ENCODE measurements around the gene BACE1-AS. TPM values are rescaled to one million over a fixed set of nuclear protein-coding genes. Genes with fewer than 3 reads are reported as not detected.

BACE1-AS gene
- total and polyA plus RNA-seq, 2 experiments from 2014 or later = 10.6 to 19.6 TPM

DNA sequence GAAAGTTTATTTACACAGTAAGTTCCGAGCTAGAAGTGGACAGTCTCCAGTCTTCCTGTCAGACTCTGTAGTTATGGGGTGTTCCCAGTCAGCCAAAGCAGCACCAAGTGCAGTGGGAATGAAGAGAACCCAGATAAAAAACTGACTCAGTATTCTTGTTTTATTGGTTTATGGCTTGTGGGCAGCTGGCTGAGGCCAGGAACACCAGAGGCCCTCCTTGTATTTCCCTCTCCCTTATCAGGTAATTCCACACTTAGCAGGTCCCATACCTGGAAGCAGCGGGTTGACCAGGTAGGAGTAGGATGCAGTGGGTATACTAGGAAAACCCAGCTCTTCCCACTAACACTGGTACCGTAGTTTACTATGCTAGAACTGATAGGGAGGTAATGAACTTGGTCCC is 3.5 kb upstream of the BACE1-AS start:
- H3K9me2 ChIP-seq (ENCODE audit: insufficient read depth) = no peaks in the 10 kb centered on the region
- no peaks in the 10 kb centered on the region for H3K79me2 ChIP-seq (replicated peaks; ENCODE audit: insufficient read depth)
- TF ChIP-seq, protein P1, sequence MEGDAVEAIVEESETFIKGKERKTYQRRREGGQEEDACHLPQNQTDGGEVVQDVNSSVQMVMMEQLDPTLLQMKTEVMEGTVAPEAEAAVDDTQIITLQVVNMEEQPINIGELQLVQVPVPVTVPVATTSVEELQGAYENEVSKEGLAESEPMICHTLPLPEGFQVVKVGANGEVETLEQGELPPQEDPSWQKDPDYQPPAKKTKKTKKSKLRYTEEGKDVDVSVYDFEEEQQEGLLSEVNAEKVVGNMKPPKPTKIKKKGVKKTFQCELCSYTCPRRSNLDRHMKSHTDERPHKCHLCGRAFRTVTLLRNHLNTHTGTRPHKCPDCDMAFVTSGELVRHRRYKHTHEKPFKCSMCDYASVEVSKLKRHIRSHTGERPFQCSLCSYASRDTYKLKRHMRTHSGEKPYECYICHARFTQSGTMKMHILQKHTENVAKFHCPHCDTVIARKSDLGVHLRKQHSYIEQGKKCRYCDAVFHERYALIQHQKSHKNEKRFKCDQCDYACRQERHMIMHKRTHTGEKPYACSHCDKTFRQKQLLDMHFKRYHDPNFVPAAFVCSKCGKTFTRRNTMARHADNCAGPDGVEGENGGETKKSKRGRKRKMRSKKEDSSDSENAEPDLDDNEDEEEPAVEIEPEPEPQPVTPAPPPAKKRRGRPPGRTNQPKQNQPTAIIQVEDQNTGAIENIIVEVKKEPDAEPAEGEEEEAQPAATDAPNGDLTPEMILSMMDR (conservative IDR thresholded peaks at IDR 0.05; ENCODE audit: low read depth in 2 of 2) = no peak
- no peak for TF ChIP-seq ZNF114 (CRISPR knock-in tag; IDR thresholded peaks at IDR 0.05)
- TF ChIP-seq, protein P2, sequence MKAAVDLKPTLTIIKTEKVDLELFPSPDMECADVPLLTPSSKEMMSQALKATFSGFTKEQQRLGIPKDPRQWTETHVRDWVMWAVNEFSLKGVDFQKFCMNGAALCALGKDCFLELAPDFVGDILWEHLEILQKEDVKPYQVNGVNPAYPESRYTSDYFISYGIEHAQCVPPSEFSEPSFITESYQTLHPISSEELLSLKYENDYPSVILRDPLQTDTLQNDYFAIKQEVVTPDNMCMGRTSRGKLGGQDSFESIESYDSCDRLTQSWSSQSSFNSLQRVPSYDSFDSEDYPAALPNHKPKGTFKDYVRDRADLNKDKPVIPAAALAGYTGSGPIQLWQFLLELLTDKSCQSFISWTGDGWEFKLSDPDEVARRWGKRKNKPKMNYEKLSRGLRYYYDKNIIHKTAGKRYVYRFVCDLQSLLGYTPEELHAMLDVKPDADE (IDR thresholded peaks at IDR 0.05) = no peak
- no peak for TF ChIP-seq CREB1 (CRISPR knock-in tag; IDR thresholded peaks at IDR 0.05; ENCODE audit: low read depth)
- no peak for TF ChIP-seq ZNF331 (CRISPR knock-in tag; IDR thresholded peaks at IDR 0.05; ENCODE audit: low read depth)
- no peak for TF ChIP-seq EZH2phosphoT487 (IDR thresholded peaks at IDR 0.05; ENCODE audit: unreplicated experiment)
- no peak for TF ChIP-seq EZH2 (IDR thresholded peaks at IDR 0.05; ENCODE audit: low read depth, unreplicated experiment)
- TF ChIP-seq POLR2AphosphoS5 (IDR thresholded peaks at IDR 0.05; ENCODE audit: low read depth) = no peak
- no peak for TF ChIP-seq NANOG (IDR thresholded peaks at IDR 0.05; ENCODE audit: borderline replicate concordance)
- TF ChIP-seq, protein P3, sequence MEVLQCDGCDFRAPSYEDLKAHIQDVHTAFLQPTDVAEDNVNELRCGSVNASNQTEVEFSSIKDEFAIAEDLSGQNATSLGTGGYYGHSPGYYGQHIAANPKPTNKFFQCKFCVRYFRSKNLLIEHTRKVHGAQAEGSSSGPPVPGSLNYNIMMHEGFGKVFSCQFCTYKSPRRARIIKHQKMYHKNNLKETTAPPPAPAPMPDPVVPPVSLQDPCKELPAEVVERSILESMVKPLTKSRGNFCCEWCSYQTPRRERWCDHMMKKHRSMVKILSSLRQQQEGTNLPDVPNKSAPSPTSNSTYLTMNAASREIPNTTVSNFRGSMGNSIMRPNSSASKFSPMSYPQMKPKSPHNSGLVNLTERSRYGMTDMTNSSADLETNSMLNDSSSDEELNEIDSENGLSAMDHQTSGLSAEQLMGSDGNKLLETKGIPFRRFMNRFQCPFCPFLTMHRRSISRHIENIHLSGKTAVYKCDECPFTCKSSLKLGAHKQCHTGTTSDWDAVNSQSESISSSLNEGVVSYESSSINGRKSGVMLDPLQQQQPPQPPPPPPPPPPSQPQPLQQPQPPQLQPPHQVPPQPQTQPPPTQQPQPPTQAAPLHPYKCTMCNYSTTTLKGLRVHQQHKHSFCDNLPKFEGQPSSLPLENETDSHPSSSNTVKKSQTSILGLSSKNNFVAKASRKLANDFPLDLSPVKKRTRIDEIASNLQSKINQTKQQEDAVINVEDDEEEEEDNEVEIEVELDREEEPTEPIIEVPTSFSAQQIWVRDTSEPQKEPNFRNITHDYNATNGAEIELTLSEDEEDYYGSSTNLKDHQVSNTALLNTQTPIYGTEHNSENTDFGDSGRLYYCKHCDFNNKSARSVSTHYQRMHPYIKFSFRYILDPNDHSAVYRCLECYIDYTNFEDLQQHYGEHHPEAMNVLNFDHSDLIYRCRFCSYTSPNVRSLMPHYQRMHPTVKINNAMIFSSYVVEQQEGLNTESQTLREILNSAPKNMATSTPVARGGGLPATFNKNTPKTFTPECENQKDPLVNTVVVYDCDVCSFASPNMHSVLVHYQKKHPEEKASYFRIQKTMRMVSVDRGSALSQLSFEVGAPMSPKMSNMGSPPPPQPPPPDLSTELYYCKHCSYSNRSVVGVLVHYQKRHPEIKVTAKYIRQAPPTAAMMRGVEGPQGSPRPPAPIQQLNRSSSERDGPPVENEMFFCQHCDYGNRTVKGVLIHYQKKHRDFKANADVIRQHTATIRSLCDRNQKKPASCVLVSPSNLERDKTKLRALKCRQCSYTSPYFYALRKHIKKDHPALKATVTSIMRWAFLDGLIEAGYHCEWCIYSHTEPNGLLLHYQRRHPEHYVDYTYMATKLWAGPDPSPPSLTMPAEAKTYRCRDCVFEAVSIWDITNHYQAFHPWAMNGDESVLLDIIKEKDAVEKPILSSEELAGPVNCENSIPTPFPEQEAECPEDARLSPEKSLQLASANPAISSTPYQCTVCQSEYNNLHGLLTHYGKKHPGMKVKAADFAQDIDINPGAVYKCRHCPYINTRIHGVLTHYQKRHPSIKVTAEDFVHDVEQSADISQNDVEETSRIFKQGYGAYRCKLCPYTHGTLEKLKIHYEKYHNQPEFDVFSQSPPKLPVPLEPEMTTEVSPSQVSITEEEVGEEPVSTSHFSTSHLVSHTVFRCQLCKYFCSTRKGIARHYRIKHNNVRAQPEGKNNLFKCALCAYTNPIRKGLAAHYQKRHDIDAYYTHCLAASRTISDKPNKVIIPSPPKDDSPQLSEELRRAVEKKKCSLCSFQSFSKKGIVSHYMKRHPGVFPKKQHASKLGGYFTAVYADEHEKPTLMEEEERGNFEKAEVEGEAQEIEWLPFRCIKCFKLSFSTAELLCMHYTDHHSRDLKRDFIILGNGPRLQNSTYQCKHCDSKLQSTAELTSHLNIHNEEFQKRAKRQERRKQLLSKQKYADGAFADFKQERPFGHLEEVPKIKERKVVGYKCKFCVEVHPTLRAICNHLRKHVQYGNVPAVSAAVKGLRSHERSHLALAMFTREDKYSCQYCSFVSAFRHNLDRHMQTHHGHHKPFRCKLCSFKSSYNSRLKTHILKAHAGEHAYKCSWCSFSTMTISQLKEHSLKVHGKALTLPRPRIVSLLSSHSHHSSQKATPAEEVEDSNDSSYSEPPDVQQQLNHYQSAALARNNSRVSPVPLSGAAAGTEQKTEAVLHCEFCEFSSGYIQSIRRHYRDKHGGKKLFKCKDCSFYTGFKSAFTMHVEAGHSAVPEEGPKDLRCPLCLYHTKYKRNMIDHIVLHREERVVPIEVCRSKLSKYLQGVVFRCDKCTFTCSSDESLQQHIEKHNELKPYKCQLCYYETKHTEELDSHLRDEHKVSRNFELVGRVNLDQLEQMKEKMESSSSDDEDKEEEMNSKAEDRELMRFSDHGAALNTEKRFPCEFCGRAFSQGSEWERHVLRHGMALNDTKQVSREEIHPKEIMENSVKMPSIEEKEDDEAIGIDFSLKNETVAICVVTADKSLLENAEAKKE (CRISPR knock-in tag; IDR thresholded peaks at IDR 0.05) = no peak
- TF ChIP-seq, protein P4, sequence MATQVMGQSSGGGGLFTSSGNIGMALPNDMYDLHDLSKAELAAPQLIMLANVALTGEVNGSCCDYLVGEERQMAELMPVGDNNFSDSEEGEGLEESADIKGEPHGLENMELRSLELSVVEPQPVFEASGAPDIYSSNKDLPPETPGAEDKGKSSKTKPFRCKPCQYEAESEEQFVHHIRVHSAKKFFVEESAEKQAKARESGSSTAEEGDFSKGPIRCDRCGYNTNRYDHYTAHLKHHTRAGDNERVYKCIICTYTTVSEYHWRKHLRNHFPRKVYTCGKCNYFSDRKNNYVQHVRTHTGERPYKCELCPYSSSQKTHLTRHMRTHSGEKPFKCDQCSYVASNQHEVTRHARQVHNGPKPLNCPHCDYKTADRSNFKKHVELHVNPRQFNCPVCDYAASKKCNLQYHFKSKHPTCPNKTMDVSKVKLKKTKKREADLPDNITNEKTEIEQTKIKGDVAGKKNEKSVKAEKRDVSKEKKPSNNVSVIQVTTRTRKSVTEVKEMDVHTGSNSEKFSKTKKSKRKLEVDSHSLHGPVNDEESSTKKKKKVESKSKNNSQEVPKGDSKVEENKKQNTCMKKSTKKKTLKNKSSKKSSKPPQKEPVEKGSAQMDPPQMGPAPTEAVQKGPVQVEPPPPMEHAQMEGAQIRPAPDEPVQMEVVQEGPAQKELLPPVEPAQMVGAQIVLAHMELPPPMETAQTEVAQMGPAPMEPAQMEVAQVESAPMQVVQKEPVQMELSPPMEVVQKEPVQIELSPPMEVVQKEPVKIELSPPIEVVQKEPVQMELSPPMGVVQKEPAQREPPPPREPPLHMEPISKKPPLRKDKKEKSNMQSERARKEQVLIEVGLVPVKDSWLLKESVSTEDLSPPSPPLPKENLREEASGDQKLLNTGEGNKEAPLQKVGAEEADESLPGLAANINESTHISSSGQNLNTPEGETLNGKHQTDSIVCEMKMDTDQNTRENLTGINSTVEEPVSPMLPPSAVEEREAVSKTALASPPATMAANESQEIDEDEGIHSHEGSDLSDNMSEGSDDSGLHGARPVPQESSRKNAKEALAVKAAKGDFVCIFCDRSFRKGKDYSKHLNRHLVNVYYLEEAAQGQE (IDR thresholded peaks at IDR 0.05; ENCODE audit: unreplicated experiment) = no peak
- TF ChIP-seq JUNB (IDR thresholded peaks at IDR 0.05; ENCODE audit: unreplicated experiment) = no peak
- TF ChIP-seq STAT1 (IDR thresholded peaks at IDR 0.05; ENCODE audit: unreplicated experiment) = no peak
- peaks cover 41% of the 10 kb centered on the region for H3K36me3 Mint-ChIP-seq (ENCODE audit: low read depth)
- ATAC-seq = no peak
- no peak overlapping the region for H3K4me3 ChIP-seq
- no peak overlapping the region for H3K27ac ChIP-seq (ENCODE audit: low read depth)
- no peak overlapping the region for H2AFZ ChIP-seq
- no peak overlapping the region for H3K4me2 ChIP-seq
- H4K20me1 ChIP-seq (replicated peaks; ENCODE audit: insufficient read depth) = no peaks in the 10 kb centered on the region
- DNase-seq (ENCODE audit: low spot score) = no peak
- no peaks in the 10 kb centered on the region for H3F3A ChIP-seq (replicated peaks; ENCODE audit: low read depth)
- no peaks in the 10 kb centered on the region for H3K4me1 ChIP-seq (ENCODE audit: insufficient read depth)
- peaks cover 6% of the 10 kb centered on the region for H3K27me3 Mint-ChIP-seq (ENCODE audit: insufficient read depth, low read depth, poor library complexity)
- no peaks in the 10 kb centered on the region for H3K27me3 ChIP-seq (ENCODE audit: insufficient read depth)
- H3K36me3 ChIP-seq (ENCODE audit: insufficient read depth) = peaks cover 4% of the 10 kb centered on the region; the same call in 1 of the 2 replicates
- H3K4me1 Mint-ChIP-seq = no peaks in the 10 kb centered on the region
- no peak overlapping the region for H3K27ac Mint-ChIP-seq
- H3K4me3 Mint-ChIP-seq = no peak overlapping the region
- no peaks in the 10 kb centered on the region for H3K9me3 Mint-ChIP-seq
